Osteocyte (in vitro differentiated cells): ENCODE data around the gene ZNF512B. TPM values are rescaled to one million over a fixed set of nuclear protein-coding genes. Genes with fewer than 3 reads are reported as not detected.
"Not testable (repeated sequence)": the region's sequence is repeated elsewhere in the genome, so short reads cannot be mapped to it uniquely, and the experiment has no call there.

Experiments used
- DNase-seq: peaks from one replicate; pipeline ENCODE4 v3.0.0; 2021; ENCODE audit warnings: mixed read lengths; ENCODE audit not compliant: unreplicated experiment; ENCODE audit errors: extremely low spot score
- H3K27ac Mint-ChIP-seq: one replicate; pipeline ENCODE4 v1.8.0; 2021; ENCODE audit warnings: mild to moderate bottlenecking, mixed read lengths; ENCODE audit not compliant: unreplicated experiment
- H3K27me3 Mint-ChIP-seq: one replicate; pipeline ENCODE4 v1.8.0; 2021; ENCODE audit warnings: mixed read lengths; ENCODE audit not compliant: unreplicated experiment
- H3K36me3 Mint-ChIP-seq: one replicate; pipeline ENCODE4 v1.8.0; 2021; ENCODE audit warnings: mixed read lengths; ENCODE audit not compliant: unreplicated experiment
- H3K4me1 Mint-ChIP-seq: one replicate; pipeline ENCODE4 v1.8.0; 2021; ENCODE audit warnings: mixed read lengths; ENCODE audit not compliant: unreplicated experiment
- H3K4me3 Mint-ChIP-seq: one replicate; pipeline ENCODE4 v1.8.0; 2021; ENCODE audit warnings: mild to moderate bottlenecking, moderate library complexity, mixed read lengths; ENCODE audit not compliant: unreplicated experiment
- H3K9me3 Mint-ChIP-seq: one replicate; pipeline ENCODE4 v1.8.0; 2021; ENCODE audit warnings: mixed read lengths; ENCODE audit not compliant: unreplicated experiment
- CTCF ChIP-seq: fragments of 200-600 bp; sonication (generic); IDR thresholded peaks from 2 replicates; pipeline ENCODE4 v1.5.0; 2021; ENCODE audit warnings: antibody characterized with exemption, mild to moderate bottlenecking, moderate library complexity
- long read RNA-seq: library from polyadenylated mRNA; unstranded; transcript quantifications from one replicate; pipeline ENCODE4 v2.0.0, GENCODE V29; 2021
- total RNA-seq: library from RNA; stranded (reverse); gene quantifications from 2 replicates; pipeline ENCODE4 v1.2.1, GENCODE V29; 2021

ZNF512B gene
- 39.7 and 40.9 TPM in 2 replicates for total RNA-seq
- long read RNA-seq, partial matches to known transcripts = 1 of 2 reads
- long read RNA-seq, other reads (novel, unspliced or antisense) = 1 of 2 reads

GRCh38 chr20:63969838-63970713, at the start of gene ZNF512B:
Gene ZNF512B (minus strand): TSS chr20:63969930. CDS start chr20:63967950, 1,980 bp downstream.
- peak; percentile 88 for DNase-seq
- Mint-ChIP-seq H3K36me3 (peaks cover 2% of the 10 kb centered on the region), H3K27ac (peak within 1 kb of the TSS; percentile 74), H3K4me3 (peak within 1 kb of the TSS; percentile 78), H3K4me1 (peaks cover 22% of the 10 kb centered on the region), H3K27me3 (no peaks in the 10 kb centered on the region), H3K9me3 (no peaks in the 10 kb centered on the region)
- TF ChIP-seq CTCF = no peak

- Mint-ChIP-seq H3K4me1 (no peaks in the 10 kb centered on the region), H3K36me3 (peaks cover 48% of the 10 kb centered on the region), H3K4me3 (no peak overlapping the region), H3K27me3 (no peaks in the 10 kb centered on the region), H3K27ac (no peak overlapping the region), H3K9me3 (no peaks in the 10 kb centered on the region)
- TF ChIP-seq CTCF = no peak
- DNase-seq = no peak
Observed at GRCh38 chr20:64015635-64016034, 45.9 kb upstream of the ZNF512B start.

GRCh38 chr20:64012385-64013154, 42.8 kb upstream of the ZNF512B start:
- not testable (repeated sequence) for H3K27me3 Mint-ChIP-seq
- H3K36me3 Mint-ChIP-seq = peaks cover 46% of the 10 kb centered on the region

GRCh38 chr20:64011366-64011779, 41.6 kb upstream of the ZNF512B start:
- Mint-ChIP-seq H3K4me3 (no peak overlapping the region), H3K27ac (no peak overlapping the region), H3K36me3 (peaks cover 44% of the 10 kb centered on the region), H3K9me3 (no peaks in the 10 kb centered on the region), H3K27me3 (no peaks in the 10 kb centered on the region), H3K4me1 (no peaks in the 10 kb centered on the region)
- no peak for TF ChIP-seq CTCF
- no peak for DNase-seq

More at GRCh38 chr20:64012385-64013154, 42.8 kb upstream of the ZNF512B start:
- H3K9me3 Mint-ChIP-seq, H3K4me3 Mint-ChIP-seq, H3K4me1 Mint-ChIP-seq, H3K27ac Mint-ChIP-seq, DNase-seq: not testable (repeated sequence)

GRCh38 chr20:64010711-64011237, 41.0 kb upstream of the ZNF512B start:
- H3K9me3 Mint-ChIP-seq = no peaks in the 10 kb centered on the region
- no peak overlapping the region for H3K4me3 Mint-ChIP-seq
- no peak for TF ChIP-seq CTCF
- no peaks in the 10 kb centered on the region for H3K27me3 Mint-ChIP-seq
- H3K27ac Mint-ChIP-seq = no peak overlapping the region
- no peaks in the 10 kb centered on the region for H3K4me1 Mint-ChIP-seq
- peaks cover 44% of the 10 kb centered on the region for H3K36me3 Mint-ChIP-seq
- no peak for DNase-seq
